OCI-LY1 (cell line): ENCODE data around the gene MTFR2.

Source experiments
- H2AFZ ChIP-seq: fragments of 200-600 bp; sonication (generic), shearing (Covaris generic); 2 replicates; pipeline ENCODE4 v1.6.0; 2014; ENCODE audit warnings: antibody characterized with exemption, mild to moderate bottlenecking, low read length
- H3F3A ChIP-seq: fragments of 200-600 bp; sonication (generic), shearing (Covaris generic); 2 replicates; pipeline ENCODE4 v1.6.0; 2014; ENCODE audit warnings: mild to moderate bottlenecking, antibody characterized with exemption, low read length, moderate library complexity; ENCODE audit not compliant: insufficient read depth
- H3K27ac ChIP-seq: fragments of 200-600 bp; sonication (generic); 2 replicates; pipeline ENCODE4 v1.5.1; 2014; ENCODE audit warnings: low read length, mixed run types, mild to moderate bottlenecking, low read depth; ENCODE audit not compliant: poor library complexity, severe bottlenecking
- H3K27me3 ChIP-seq: fragments of 200-600 bp; sonication (generic); 2 replicates; pipeline ENCODE4 v1.6.0; 2014; ENCODE audit warnings: antibody characterized with exemption, mild to moderate bottlenecking, low read length, moderate library complexity; ENCODE audit not compliant: insufficient read depth
- H3K36me3 ChIP-seq: fragments of 200-600 bp; sonication (generic); 2 replicates; pipeline ENCODE4 v1.6.1; 2014; ENCODE audit warnings: mild to moderate bottlenecking, antibody characterized with exemption, low read length, moderate library complexity, mixed read lengths; ENCODE audit not compliant: insufficient read depth
- H3K4me1 ChIP-seq: fragments of 200-600 bp; sonication (generic); 2 replicates; pipeline ENCODE4 v1.5.1; 2014; ENCODE audit warnings: mild to moderate bottlenecking, low read length, moderate library complexity; ENCODE audit not compliant: insufficient read depth, severe bottlenecking
- H3K4me2 ChIP-seq: fragments of 200-600 bp; sonication (generic), shearing (Covaris generic); 2 replicates; pipeline ENCODE4 v1.6.1; 2014; ENCODE audit warnings: low read length
- H3K4me3 ChIP-seq: fragments of 200-600 bp; sonication (generic); 2 replicates; pipeline ENCODE4 v1.5.1; 2014; ENCODE audit warnings: low read length, low read depth, mild to moderate bottlenecking, mixed read lengths; ENCODE audit not compliant: poor library complexity, severe bottlenecking
- H3K79me2 ChIP-seq: fragments of 200-600 bp; shearing (Covaris generic); 2 replicates; pipeline ENCODE4 v1.6.1; 2016; ENCODE audit warnings: mixed run types, low read length, mixed read lengths; ENCODE audit not compliant: insufficient read depth
- H3K9ac ChIP-seq: fragments of 200-600 bp; sonication (generic), shearing (Covaris generic); 2 replicates; pipeline ENCODE4 v1.6.1; 2014; ENCODE audit warnings: mild to moderate bottlenecking, low read length, mixed read lengths
- H3K9me2 ChIP-seq: fragments of 200-600 bp; sonication (generic), shearing (Covaris generic); 2 replicates; pipeline ENCODE4 v1.6.1; 2014; ENCODE audit warnings: low read depth, mild to moderate bottlenecking, low read length, mixed read lengths
- H3K9me3 ChIP-seq: fragments of 200-600 bp; shearing (Covaris generic); 2 replicates; pipeline ENCODE4 v1.6.1; 2014; ENCODE audit warnings: low read length, mixed read lengths
- H4K20me1 ChIP-seq: fragments of 200-600 bp; sonication (generic), shearing (Covaris generic); 2 replicates; pipeline ENCODE4 v1.6.0; 2016; ENCODE audit warnings: mild to moderate bottlenecking, low read length; ENCODE audit not compliant: insufficient read depth
- EZH2 ChIP-seq: fragments of 200-600 bp; sonication (generic), shearing (Covaris generic); IDR thresholded peaks from 2 replicates; pipeline ENCODE4 v1.8.0; 2017; ENCODE audit warnings: borderline replicate concordance, mixed run types, mild to moderate bottlenecking, antibody characterized with exemption, low read length, moderate library complexity, mixed read lengths
- TF ChIP-seq, protein P1 (sequence below): fragments of 200-600 bp; sonication (generic), shearing (Covaris generic); IDR thresholded peaks from 2 replicates; pipeline ENCODE4 v1.5.1; 2017; ENCODE audit warnings: mild to moderate bottlenecking, antibody characterized with exemption, low read length, moderate library complexity, mixed read lengths

The MTFR2 gene

DNA sequence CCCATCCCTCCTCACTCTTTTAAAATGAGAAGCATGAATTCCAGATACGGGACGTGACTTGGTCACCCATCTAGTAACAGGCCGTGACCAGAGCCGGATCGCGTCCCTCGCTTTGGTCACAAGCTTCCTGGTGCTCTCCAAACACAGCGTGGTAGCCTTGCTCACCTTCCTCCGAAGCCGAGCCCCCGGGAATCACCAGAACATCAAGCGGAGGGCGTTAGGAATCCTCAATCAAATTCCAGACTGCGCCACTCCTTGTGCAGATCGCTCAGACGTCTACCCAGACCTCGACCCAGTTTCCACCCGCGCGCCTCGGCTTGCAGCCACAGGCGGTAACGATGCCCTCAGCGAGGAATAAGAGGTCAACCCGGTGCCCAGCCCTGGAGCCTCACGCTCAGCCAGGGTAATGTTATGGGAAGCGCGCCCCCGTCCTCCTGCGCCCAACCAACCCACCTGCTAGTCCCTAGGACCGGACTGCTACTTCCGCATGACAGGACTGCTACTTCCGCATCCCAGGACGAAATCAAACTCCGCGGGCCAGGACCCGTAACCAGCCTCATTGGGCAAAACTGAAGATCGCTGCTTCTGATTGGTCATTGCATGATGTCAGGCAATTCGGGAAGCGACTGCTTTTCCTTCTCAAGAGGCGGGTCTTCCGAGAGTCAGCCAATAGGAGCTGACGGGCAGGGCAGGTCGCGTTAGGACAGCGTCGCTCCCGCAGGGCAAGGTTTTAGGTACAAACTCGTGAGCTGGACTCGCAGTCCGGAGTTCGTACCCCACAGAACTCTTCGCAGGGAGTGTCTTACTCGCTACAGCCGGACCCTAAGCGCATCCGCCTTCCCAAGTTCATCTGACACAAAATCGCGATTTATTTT is at the start of gene MTFR2:
MTFR2 (minus strand) TSS at position 501 of the 875 bp plus-strand sequence. CDS start 1,212 bp downstream, outside the sequence.
- Histone ChIP-seq H3K9me3 (peaks cover 9% of the 10 kb centered on the region), H3K27me3 (no peaks in the 10 kb centered on the region), H3K4me3 (peak within 1 kb of the TSS; percentile 82), H3K36me3 (peaks cover 40% of the 10 kb centered on the region), H3K4me1 (peaks cover 20% of the 10 kb centered on the region), H4K20me1 (no peaks in the 10 kb centered on the region), H3K79me2 (no peaks in the 10 kb centered on the region; the same call in 1 of the 2 replicates), H3K9ac (peak within 1 kb of the TSS; percentile 73), H3F3A (peaks cover 21% of the 10 kb centered on the region; the same call in 1 of the 2 replicates), H3K27ac (no peak within 1 kb of the TSS), H2AFZ (peak within 1 kb of the TSS; percentile 26; the same call in 1 of the 2 replicates), H3K9me2 (no peaks in the 10 kb centered on the region), H3K4me2 (peak within 1 kb of the TSS; percentile 98)
- TF ChIP-seq, protein P1, sequence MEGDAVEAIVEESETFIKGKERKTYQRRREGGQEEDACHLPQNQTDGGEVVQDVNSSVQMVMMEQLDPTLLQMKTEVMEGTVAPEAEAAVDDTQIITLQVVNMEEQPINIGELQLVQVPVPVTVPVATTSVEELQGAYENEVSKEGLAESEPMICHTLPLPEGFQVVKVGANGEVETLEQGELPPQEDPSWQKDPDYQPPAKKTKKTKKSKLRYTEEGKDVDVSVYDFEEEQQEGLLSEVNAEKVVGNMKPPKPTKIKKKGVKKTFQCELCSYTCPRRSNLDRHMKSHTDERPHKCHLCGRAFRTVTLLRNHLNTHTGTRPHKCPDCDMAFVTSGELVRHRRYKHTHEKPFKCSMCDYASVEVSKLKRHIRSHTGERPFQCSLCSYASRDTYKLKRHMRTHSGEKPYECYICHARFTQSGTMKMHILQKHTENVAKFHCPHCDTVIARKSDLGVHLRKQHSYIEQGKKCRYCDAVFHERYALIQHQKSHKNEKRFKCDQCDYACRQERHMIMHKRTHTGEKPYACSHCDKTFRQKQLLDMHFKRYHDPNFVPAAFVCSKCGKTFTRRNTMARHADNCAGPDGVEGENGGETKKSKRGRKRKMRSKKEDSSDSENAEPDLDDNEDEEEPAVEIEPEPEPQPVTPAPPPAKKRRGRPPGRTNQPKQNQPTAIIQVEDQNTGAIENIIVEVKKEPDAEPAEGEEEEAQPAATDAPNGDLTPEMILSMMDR = no peak
- TF ChIP-seq EZH2 = no peak

DNA sequence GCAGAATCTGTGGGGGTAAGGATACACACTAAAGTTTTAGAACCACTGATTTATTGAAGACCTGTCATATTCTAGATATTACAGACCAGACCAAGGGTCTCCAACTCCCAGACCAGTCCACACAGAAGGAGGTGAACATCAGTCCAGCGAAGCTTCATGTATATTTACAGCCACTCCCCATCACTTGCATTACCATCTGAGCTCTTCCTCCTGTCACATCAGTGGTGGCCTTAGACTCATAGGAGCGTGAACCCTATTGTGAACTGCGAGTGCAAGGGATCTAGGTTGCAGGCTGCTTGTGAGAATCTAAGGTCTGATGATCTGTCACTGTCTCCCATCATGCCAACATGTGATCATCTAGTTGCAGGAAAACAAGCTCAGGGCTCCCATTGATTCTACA is 44.5 kb upstream of the MTFR2 start:
- Histone ChIP-seq H3K27ac (no peak overlapping the region), H3K9me2 (no peaks in the 10 kb centered on the region), H4K20me1 (no peaks in the 10 kb centered on the region), H3F3A (no peaks in the 10 kb centered on the region), H3K9me3 (no peaks in the 10 kb centered on the region), H3K36me3 (no peaks in the 10 kb centered on the region), H3K27me3 (no peaks in the 10 kb centered on the region), H3K9ac (no peak overlapping the region), H2AFZ (no peak overlapping the region), H3K79me2 (no peaks in the 10 kb centered on the region), H3K4me3 (no peak overlapping the region), H3K4me1 (peaks cover 14% of the 10 kb centered on the region), H3K4me2 (no peak overlapping the region)
- TF ChIP-seq, protein P1 = no peak
- no peak for TF ChIP-seq EZH2

DNA sequence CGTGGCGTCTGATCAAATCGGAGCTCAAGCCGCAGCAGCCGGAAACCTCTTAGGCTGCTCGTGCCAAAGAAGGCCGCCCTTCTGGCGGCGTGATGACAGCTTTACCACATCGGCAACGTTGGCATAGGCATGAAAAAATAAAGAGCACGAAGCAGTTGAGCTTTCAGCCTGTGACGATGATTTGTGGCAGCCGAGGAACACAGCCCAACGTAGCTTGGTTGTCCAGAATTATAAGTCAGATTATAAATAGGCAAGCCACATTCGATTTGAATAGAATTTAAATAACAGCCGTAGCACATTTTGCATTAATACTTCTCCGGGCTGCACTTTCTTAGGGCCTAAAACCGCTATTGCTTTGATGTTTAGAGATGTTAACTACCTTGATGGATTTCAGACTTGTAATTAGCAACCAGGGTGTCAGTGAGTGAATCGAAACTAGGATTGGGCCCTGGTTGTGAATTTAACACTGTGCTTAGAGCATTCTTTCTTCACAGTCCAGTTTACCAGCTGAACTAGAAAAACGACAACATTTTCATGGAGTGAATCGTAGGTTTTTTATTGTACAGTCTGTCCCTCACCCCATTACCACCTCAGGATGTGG is 40.4 kb upstream of the MTFR2 start:
- peak overlapping the region; percentile 92 for H3K9ac ChIP-seq
- TF ChIP-seq EZH2 = no peak
- TF ChIP-seq, protein P1 = 0 out of 2 replicates have a peak, but pooled peaks have one; percentile 5
- H3F3A ChIP-seq = no peaks in the 10 kb centered on the region
- peak overlapping the region; percentile 89 for H3K4me3 ChIP-seq
- peak overlapping the region; percentile 82 for H3K4me2 ChIP-seq
- H3K27ac ChIP-seq = peak overlapping the region; percentile 97
- no peaks in the 10 kb centered on the region for H3K9me3 ChIP-seq
- H3K27me3 ChIP-seq = no peaks in the 10 kb centered on the region
- peaks cover 36% of the 10 kb centered on the region for H3K79me2 ChIP-seq
- H3K9me2 ChIP-seq = no peaks in the 10 kb centered on the region
- peaks cover 28% of the 10 kb centered on the region for H3K36me3 ChIP-seq
- H4K20me1 ChIP-seq = 0 out of 2 replicates have a peak, but pooled peaks cover 2% of the 10 kb centered on the region
- peaks cover 45% of the 10 kb centered on the region for H3K4me1 ChIP-seq
- H2AFZ ChIP-seq = peak overlapping the region; percentile 37
